Fibroblast of the aortic adventitia (primary cell): Measurements from ENCODE around the gene CAMTA1. TPM values are rescaled to one million over a fixed set of nuclear protein-coding genes. Genes with fewer than 3 reads are reported as not detected.
"Not testable (repeated sequence)": the region's sequence is repeated elsewhere in the genome, so short reads cannot be mapped to it uniquely, and the experiment has no call there.

Experiments
- DNase-seq: peaks from one replicate; pipeline ENCODE4 v3.0.0-alpha.2; 2010; ENCODE audit warnings: low read depth
- H3K4me3 ChIP-seq: 2 replicates; pipeline ENCODE4 v1.5.1; 2011; ENCODE audit warnings: low read depth, mild to moderate bottlenecking, control low read depth, low read length, moderate library complexity
- total RNA-seq: library from RNA; depleted of rRNA; stranded (reverse); fragments of >200 nt; gene quantifications from 2 replicates; pipeline ENCODE4 v1.2.3, GENCODE V29; 2012; ENCODE audit warnings: low replicate concordance
- TF ChIP-seq, protein P1 (sequence below): IDR thresholded peaks from 2 replicates; pipeline ENCODE4 v1.5.1; 2011; ENCODE audit warnings: mild to moderate bottlenecking, low read length, control low read depth, inconsistent platforms; ENCODE audit not compliant: insufficient read depth

Gene CAMTA1
- total RNA-seq, 1 donor = 91.9 TPM

DNA sequence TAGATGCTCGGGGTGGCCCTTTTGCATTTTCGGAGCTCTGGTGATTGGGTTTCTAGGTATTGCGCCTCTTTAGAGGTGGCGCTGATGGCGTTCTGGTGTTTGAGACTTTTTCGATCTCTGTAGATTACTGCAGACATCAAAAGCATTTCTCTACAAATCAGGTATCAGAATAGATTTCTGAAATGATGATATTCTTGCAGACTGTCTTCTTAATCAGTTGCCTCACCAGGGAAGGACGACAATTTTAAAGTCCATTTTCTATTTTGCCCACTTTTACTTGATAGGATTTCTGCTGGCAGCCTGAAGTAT, 920.6 kb downstream of the CAMTA1 start:
- TF ChIP-seq, protein P1, sequence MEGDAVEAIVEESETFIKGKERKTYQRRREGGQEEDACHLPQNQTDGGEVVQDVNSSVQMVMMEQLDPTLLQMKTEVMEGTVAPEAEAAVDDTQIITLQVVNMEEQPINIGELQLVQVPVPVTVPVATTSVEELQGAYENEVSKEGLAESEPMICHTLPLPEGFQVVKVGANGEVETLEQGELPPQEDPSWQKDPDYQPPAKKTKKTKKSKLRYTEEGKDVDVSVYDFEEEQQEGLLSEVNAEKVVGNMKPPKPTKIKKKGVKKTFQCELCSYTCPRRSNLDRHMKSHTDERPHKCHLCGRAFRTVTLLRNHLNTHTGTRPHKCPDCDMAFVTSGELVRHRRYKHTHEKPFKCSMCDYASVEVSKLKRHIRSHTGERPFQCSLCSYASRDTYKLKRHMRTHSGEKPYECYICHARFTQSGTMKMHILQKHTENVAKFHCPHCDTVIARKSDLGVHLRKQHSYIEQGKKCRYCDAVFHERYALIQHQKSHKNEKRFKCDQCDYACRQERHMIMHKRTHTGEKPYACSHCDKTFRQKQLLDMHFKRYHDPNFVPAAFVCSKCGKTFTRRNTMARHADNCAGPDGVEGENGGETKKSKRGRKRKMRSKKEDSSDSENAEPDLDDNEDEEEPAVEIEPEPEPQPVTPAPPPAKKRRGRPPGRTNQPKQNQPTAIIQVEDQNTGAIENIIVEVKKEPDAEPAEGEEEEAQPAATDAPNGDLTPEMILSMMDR = no peak
- H3K4me3 ChIP-seq = no peak overlapping the region
- no peak for DNase-seq

DNA sequence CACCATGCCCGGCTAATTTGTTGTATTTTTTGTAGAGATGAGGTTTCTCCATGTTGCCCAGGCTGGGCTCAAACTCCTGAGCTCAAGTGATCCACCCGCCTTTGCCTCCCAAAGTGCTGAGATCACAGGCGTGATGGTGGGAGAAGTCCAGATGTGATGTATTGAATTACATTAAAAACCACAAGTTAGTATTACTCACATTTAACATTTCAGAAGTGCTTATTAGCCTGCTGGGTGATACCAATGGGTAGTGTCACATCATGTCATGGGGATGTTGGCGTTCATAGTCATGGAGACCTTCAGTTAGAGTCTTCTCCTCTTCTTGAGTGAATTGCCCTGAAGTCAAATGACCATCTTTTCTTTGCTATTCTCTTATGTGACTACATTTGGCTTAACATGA, 922.3 kb downstream of the CAMTA1 start:
- TF ChIP-seq, protein P1 = no peak
- H3K4me3 ChIP-seq = no peak overlapping the region
- DNase-seq = no peak

DNA sequence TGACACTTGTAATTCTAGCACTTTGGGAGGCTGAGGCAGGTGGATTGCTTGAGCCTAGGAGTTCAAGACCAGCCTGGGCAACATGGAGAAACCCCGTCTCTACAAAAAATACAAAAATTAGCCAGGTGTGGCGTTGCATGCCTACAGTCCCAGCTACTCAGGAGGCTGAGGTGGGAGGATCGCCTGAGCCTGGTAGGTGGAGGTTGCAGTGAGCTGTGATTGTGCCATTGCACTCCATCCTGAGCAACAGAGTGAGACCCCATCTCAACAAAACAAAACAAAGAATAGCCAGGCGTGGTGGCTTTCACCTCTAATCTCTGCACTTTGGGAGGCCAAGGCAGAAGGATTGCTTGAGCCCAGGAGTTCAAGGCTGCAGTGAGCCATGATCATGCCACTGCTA, 922.8 kb downstream of the CAMTA1 start:
- not testable (repeated sequence) for DNase-seq, H3K4me3 ChIP-seq

DNA sequence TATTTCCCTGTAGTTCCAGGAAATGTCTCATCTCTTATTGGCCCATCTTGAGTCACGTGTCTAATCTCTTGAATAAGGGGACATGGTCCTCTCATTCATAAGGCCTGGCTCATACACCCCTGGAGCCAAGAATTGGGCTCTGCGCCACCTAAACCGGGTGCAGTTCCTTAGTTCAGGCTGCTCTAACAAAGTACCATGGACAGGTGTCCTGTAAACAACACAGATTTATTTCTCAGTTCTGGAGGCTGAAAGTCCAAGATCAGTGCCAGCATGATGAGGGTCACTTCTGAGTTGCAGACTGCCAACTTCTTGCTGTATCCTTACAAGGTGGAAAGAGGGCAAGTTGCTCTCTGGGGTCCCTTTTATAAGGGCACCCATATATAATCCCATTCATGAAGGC, 925.6 kb downstream of the CAMTA1 start:
- no peak for DNase-seq
- no peak overlapping the region for H3K4me3 ChIP-seq
- TF ChIP-seq, protein P1 = no peak

DNA sequence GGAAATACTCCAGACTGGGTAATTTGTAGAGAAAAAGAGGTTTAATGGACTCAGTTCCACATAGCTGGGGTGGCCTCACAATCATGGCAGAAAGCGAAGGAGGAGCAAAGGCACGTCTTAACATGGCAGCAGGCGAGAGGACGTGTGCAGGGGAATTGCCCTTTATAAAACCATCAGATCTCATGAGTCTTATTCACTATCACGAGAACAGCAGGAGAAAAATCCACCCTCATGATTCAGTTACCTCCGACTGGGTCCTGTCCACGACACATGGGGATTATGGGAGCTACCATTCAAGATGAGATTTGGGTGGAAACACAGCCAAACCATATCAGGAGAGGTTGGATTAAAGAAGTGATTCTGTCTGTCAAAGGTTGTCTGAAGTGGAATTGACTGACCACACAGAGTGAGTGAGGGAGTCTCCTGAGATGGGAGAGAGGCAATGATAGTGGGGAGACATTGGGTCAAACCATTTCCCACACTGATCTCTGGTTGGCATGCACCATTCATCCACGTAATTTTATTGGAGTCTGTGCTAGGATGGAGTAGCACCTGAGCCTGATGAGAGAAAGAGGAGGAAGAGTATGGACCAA, 927.6 kb downstream of the CAMTA1 start:
- no peak for DNase-seq
- TF ChIP-seq, protein P1 = no peak
- H3K4me3 ChIP-seq = no peak overlapping the region

DNA sequence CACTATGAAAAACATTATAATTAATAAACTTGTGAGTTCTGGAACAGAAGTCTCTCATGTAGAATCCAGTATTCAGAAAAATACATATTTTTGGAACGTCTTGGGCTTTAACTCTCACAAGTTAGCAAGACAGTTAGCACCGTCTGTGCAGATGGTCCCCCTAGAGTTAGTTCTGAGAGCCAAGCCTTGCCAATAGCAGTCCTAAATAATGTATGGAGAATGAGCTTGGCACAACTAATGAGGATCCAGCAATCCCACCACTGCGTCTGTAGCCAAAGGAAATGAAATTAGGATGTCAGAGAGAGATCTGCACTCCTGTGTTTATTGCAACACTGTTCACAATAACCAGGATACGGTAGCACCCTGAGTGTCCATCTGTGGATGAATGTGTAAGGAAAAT, 931.3 kb downstream of the CAMTA1 start:
- no peak for DNase-seq
- TF ChIP-seq, protein P1 = no peak

DNA sequence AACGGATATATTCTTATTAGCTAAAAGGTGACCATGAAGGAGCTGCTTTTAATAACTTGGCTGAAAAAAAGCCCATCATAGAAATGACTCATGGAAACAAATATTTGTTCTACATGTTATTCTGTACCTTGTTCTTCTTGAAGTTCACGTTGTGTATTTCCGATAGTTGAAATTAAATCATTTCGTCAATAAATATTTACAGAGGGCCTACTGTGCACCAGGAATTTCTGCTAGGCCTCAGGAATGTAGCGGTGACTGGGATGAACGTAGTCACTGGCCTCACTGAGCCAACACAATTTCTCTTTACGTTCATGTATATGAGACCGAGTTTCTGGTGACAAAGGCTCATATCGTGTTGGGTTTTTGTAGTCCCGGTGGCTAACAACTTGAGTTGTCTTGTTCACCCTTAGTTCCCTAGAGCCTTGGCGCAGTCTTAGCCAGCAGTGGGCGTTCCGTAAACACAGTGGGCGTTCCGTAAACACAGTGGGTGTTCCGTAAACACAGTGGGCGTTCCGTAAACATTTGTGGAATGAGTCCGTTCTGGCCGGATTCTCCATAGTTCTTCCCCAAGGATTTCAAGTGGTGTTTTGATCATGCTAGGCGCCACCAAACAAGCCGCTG, 932.6 kb downstream of the CAMTA1 start:
- TF ChIP-seq, protein P1 = no peak
- no peak for DNase-seq
- H3K4me3 ChIP-seq = no peak overlapping the region

More for the DNA sequence above, 931.3 kb downstream of the CAMTA1 start:
- no peak overlapping the region for H3K4me3 ChIP-seq
